Right renal pelvis (tissue), 4 donors: ENCODE measurements around the gene CDH1. TPM values are rescaled to one million over a fixed set of nuclear protein-coding genes. Genes with fewer than 3 reads are reported as not detected.
"Not testable (repeated sequence)": the region's sequence is repeated elsewhere in the genome, so short reads cannot be mapped to it uniquely, and the experiment has no call there.

ENCODE experiments used
- DNase-seq, 4 donors: peaks; one replicate each; pipeline ENCODE4 v3.0.0-alpha.2; 2013; ENCODE audit warnings: low read depth in 4 of 4, low spot score in 3 of 4, missing footprints in 1 of 4
- polyA plus RNA-seq, 4 donors: library from polyadenylated mRNA; unstranded; fragments of 120-200 nt; gene quantifications; one replicate each; pipeline ENCODE4 v1.2.1, GENCODE V29; 2013; ENCODE audit not compliant: insufficient read length in 4 of 4

CDH1 gene
- 100 to 1,000 TPM in 2 of 4 donors, 10 to 100 TPM in 2; 96.8 to 118 (median 102) TPM for polyA plus RNA-seq

- DNase-seq: no peak
Observed at GRCh38 chr16:68737046-68737729, at the start of gene CDH1. Gene CDH1, plus strand, starts transcription at chr16:68737292. Its CDS starts 124 bp downstream, at chr16:68737416.

DNA sequence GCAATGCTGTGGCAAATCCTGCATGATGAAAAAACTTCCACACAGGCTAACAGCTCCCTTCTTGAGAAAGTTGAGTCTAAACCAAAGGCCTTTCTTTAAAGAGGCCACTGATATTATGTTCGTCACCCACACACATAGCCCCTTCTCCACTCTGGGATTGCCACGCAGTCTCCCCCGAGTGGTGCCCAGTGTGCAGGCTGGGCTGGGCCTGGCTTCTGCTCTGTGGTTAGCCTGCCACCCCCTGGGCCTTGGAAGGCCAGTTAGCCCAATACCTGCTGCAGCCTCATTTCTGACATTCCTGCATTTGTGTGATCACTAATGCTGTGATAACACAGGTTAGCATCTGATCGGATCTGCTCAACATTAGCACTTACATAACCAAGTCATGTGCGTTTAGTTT is 47.2 kb upstream of the CDH1 start:
- DNase-seq: no peak

GRCh38 chr16:68695575-68695974 is 41.5 kb upstream of the CDH1 start:
- no peak for DNase-seq

GRCh38 chr16:68696514-68696913 is 40.6 kb upstream of the CDH1 start:
- no peak for DNase-seq

GRCh38 chr16:68698091-68698490 is 39.0 kb upstream of the CDH1 start:
- DNase-seq: no peak

GRCh38 chr16:68700120-68700519 is 37.0 kb upstream of the CDH1 start:
- DNase-seq: no peak

GRCh38 chr16:68700831-68701230 is 36.3 kb upstream of the CDH1 start:
- DNase-seq: no peak

DNA sequence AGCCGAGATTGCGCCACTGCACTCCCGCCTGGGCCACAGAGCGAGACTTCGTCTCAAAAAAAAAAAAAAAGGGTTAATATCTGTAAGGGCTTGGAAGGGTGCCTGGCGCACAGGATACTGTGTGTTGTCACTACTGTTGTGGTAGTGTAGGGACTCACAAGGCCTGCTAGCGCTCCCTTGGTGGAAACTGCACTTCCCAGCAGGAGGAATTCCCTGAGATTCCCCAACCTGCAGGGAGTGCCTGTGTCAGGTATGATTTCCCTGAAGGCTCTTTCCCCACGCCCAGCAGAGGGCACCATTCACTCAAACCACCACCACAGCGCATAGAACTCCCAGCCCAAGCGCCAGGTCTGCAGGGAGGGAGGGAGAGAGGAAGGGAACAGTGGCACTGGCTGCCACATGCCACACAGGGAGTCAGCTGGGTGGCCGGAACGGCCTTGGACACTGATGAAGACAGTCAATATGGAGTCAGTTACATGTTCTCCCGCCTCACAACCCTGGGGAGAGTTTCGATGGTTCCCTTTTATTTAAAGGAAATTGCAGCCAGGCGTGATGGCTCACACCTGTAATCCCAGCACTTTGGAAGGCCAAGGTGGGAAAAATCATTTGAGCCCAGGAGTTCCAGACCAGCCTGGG is 32.7 kb upstream of the CDH1 start:
- peak; percentile 35 to 71 (median 66) for DNase-seq

DNA sequence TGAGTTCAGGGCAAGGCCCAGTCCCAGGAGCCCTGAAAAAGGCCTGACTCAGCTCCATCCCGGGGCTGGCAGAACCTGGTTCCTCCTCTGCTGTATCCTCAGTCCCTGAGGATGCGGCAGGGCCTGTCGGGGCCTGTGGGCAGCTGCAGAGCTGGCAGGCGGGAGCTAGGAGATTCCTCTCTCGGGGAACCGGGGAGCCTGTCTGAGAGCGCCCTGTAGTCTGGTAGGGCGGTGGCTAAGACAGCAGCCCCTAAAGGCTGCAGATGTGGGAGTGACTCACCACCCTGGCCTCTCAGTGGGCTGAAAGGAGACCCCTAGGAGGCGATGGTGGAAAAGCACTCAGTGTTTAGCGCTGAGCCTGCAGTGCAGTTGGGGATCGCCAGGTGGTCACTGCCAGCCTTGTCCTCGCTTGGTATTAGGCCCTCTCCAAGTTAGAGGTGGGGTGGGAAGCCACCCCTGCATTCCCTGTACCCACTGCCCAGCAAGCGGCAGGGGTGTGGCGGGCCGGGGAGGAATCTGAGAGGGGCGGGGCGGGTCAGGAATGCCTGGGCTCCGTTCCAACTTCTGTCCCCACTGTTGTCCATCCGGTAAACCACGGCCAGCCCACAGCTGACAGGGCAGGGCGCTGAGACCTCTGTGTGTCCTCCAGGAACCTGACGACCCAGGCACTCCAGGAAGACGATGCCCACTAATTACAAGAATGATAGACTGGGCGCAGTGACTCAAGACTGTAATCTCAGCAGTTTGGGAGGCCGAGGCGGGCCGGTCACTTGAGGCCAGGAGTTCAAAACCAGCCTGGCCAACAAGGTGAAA is 29.5 kb upstream of the CDH1 start:
- no peak for DNase-seq

- no peak for DNase-seq
Observed at GRCh38 chr16:68710211-68710610, 26.9 kb upstream of the CDH1 start.

- DNase-seq: no peak
Observed at GRCh38 chr16:68711421-68712139, 25.5 kb upstream of the CDH1 start.

DNA sequence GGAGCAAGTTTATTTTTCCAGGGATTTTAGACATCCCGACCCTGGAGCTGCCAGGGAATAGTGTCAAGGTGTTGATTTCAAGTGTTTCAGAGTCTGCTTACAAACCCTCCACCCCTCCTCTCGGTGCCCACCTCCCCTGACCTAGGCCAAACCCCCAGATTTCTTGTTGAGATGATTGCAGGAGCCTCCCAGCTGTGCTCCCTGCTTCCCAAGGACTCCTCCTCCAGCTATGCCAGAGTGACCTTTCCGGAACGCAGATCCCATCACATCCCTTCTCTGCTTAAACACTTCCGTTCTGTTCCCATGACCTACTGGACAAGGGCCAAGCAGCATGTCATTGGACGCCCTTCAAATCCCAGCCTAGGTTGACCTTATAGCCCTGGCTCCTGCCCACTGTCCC is 23.7 kb upstream of the CDH1 start:
- DNase-seq: no peak

DNA sequence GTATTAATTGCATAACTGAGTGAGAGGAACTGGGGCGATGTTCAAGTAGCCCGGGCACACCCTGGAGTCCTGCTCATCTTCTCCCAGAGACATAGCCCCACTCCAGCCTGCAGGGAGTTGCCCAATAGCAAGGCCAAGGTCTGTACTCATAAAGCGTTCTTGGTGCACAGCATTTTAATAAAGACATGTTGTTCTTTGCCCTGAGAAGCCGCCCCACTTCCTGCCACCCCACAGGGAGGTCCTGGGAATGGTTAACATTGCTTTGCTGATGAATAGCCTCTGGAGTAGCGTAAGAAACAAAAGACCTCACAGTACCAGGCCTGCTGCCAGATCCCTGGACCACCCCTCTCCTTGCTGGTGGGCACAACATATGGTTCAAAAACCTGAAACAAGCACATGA is 21.6 kb upstream of the CDH1 start:
- DNase-seq: no peak

- DNase-seq: not testable (repeated sequence)
Observed at GRCh38 chr16:68716516-68716915, 20.6 kb upstream of the CDH1 start.

GRCh38 chr16:68717684-68718083 is 19.4 kb upstream of the CDH1 start:
- no peak for DNase-seq

DNA sequence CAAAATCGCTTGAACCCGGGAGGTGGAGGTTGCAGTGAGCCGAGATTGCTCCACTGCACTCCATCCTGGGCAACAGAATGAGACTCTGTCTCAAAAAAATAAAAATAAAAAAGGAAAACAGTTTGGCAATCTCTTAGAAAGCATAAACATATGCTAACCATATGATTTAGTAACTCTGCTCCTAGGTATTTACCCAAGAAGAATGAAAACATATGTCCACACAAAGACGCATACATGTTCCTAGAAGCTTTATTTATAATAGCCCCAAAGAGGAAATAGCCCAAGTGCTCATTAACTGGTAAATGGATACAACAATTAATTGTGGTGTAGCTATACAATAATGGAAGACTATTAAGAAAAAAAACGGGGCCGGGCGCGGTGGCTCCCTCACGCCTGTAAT is 18.5 kb upstream of the CDH1 start:
- no peak for DNase-seq

- no peak for DNase-seq
Observed at GRCh38 chr16:68719993-68720489, 17.1 kb upstream of the CDH1 start.

DNA sequence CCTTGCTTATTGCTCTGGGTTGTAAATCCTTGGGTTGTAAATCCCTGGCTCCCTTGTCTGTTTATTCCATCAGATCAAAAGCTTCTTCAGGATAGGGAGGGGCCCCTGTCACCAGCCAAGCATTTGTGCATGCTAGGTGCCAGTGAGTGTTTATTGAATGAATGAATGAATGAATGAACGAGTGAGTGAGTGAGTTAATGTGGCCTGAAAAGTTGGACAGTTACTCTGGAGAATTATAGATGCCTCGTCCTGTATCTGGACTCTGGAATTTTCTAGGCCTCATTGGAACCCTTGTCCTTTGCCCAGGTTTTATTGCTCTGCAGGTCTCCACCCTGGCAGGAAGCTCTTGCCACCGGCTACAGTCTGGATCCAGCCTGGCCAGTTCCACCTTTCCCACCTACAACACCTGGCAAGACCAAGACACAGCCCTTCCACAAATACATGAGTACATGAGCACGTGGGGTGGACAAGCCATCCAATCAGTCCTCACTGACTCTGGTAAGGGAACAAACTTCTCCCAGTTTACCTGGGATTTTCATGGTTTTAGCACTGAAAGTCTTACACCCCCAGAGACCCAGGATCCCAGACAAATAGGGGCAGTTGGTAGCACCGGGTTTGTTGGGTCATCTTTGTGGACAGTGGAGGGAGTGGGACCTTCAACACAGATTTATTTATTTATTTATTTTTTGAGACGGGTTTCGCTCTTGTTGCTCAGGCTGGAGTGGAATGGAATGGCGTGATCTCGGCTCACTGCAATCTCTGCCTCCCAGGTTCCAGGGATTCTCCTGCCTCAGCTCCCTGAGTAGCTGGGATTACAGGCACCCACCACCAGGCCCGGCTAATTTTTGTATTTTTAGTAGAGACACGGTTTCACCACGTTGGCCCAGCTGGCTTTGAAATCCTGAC is 14.7 kb upstream of the CDH1 start:
- DNase-seq: no peak

GRCh38 chr16:68724797-68725196 is 12.3 kb upstream of the CDH1 start:
- DNase-seq: no peak

DNA sequence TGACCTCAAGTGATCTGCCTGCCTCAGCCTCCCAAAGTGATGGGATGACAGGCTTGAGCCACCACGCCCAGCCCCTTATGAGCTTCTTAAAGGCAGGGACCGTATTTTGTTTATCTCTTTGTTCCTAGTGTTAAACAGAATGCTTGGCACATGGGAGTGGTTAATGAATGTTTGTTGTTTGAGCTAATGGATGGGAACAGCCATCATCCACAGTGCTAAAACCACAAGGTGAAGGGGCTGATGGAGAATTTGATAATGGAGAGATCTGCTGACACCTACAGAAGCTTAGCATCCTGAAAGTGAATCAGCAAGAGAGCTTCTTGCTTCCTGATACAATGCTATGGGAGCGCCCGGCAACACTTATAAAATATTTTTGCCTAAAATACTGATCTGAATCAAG is 8.6 kb upstream of the CDH1 start:
- no peak for DNase-seq
